Measurements from ENCODE around the gene VCL.

GRCh38 chr10:73965890-73966768, 31.8 kb upstream of the VCL start:
- TF ChIP-seq POLR2AphosphoS5 (IDR thresholded peaks at IDR 0.05): peak; percentile 91
- TF ChIP-seq CTCF (IDR thresholded peaks at IDR 0.05): no peak
